Measurements from ENCODE around the gene ZNF248.

Gene ZNF248

GRCh38 chr10:37819797-37820196, 37.6 kb downstream of the ZNF248 start:
- DNase-seq: no peak

GRCh38 chr10:37816290-37816689, 41.1 kb downstream of the ZNF248 start:
- no peak for DNase-seq

DNA sequence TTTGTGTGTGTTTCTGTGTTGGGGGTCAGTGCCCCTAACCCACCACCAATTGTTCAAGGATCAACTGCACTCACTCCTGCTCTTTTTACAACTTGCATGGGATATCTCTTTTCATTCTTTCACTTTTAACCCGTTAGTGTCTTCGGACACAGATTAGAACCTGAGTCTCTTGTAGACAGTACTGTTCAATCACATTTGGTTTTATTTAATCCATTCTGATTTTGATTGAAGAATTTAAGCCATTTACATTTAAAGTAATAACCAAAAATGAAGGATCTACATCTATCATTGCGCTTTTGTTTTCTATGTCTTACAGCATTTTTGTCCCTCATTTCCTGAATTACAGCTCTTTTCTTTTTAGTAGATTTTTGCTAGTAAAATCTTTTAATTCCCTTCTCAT, 43.6 kb downstream of the ZNF248 start:
- no peak for DNase-seq

- no peak for DNase-seq
Measured at GRCh38 chr10:37812290-37812689, 45.1 kb downstream of the ZNF248 start.

DNA sequence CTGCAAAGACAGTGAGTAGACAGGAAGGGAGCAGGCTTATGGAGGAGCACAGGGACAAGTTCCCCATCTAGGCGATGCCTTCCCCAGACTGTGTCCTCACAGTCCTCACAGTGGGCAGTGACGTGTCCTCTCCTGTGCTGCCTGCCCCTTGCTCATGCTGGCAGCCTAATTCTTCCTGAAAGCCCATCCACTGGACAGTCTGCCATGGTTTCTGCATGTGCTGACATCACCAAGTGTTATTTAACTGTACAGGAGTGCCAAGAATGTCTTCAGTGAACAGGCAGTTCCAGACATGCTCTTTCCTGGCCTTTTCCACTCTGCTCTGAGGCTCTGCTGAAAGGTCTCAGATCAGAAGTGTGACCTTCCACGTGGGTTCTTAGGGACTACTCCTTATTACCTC, 54.1 kb downstream of the ZNF248 start:
- DNase-seq: no peak

- DNase-seq: no peak
Measured at GRCh38 chr10:37801557-37801956, 55.9 kb downstream of the ZNF248 start.

GRCh38 chr10:37794305-37794976, 63.0 kb downstream of the ZNF248 start:
- DNase-seq: no peak

DNA sequence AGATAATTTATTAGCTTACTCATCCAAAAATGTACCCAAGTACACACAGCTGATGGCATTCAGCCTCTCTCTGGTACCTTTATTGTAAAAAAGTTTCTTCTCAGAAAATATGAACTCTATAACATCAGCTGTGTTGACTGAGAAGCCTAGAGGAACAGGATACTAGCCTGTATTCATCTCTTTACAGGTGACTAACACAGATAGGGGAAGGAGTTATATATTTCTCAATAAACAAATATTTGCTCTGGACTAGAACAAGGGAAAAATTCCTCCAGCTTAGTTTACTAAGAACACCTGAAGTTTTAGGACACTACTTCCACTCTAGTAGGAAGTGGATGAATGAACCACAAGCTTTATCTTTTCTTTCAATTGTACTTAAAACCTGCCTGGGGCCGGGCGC, 67.8 kb downstream of the ZNF248 start:
- no peak for DNase-seq

GRCh38 chr10:37784678-37785077, 72.7 kb downstream of the ZNF248 start:
- DNase-seq: no peak

DNA sequence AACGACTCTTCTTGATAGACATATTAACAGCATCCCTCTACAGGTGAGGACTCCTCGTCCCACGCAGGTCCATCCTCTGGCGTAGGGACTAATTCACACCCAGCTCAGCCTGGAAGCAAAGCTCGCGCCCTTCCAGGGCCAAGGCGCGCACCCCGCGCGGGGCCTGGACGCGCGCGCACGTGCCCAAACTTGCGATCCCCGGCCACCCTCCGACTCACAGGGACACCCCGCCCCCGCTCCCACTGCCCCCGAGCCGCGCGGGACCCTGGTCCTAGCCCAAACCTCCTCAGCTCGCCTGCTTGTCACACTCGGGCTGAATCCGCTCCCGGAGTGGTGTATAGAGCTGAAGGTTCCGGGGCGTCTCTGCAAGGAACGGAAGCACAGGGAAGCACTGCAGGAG, 76.9 kb downstream of the ZNF248 start:
- no peak for DNase-seq

GRCh38 chr10:37777056-37777455, 80.4 kb downstream of the ZNF248 start:
- no peak for DNase-seq

- DNase-seq: no peak
Measured at GRCh38 chr10:37775612-37776011, 81.8 kb downstream of the ZNF248 start.

DNA sequence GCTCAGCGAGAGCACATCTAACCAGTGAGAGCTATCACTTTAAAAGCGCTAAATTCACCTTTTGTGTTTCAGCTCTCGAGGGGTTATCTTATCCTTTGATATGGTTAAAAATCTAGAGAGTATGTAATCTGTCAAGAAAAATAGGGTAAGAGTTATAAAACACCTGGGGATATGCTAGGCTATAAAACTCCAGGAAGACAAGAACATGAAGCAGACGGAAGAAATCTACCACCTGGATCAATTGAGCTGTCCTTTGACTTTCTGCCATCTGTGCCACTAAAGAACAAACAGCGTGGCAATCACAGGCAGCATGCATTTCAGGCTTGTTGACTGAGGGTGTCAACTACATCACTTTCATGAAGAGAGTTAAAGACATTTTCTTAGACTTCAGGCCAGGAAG, 83.1 kb downstream of the ZNF248 start:
- DNase-seq: no peak

DNA sequence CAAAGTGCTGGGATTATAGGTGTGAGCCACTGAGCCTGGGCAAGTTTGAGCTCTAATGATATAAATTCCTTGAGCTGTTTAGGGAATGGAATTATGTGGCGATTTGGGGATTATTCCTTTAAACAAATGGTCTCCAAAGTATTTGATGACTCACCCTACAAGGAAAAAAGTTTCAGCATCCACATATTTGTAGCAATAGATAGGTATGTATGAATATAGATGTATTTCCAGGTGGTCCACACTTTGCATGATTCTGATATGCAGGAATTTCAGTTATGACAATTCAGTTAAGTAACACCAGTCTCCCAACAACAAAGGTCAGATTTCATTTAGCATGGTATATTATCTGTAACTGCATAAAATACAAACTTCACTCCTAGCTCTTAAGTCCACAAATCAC, 92.2 kb downstream of the ZNF248 start:
- DNase-seq: no peak

GRCh38 chr10:37763132-37763531, 94.3 kb downstream of the ZNF248 start:
- DNase-seq: no peak

DNA sequence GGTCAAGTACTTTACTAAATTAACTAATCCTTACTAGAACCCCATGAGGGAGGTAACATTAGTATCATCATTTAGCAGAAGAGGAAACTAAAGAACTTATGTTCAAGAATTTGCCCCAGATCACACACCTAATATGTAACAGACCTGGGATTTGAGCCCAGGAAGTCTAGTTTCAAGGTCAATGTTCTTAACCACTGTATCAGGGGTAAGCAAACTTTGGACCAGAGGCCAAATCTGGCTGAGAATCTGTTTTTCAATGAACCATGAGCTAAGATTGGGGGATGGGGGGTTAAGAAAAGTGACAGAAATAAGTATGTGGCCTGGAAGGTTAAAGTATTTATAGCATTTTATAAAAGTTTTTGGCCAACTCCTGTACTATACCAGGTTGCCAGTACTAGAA, 95.1 kb downstream of the ZNF248 start:
- no peak for DNase-seq

- no peak for DNase-seq
Measured at GRCh38 chr10:37760817-37761216, 96.6 kb downstream of the ZNF248 start.

DNA sequence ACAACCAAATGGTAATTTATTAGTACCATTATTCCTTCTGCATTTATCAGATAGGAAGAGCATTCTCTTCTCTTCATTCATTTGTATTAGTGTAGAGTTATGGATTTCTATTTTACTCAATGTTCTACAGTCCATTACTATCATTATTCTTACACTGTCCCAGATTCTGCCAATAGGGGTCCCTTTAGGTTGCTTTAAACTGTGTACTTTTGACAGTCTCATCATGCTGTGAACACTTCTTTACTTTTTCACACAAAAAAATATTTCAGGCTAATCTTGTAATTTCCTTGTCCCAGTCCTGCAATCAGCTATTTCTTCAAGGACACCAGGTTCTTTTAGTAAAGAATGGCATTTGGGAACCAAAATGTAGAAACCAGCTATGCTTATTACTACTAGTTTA, 99.3 kb downstream of the ZNF248 start:
- DNase-seq: no peak

- DNase-seq: peak; percentile 19
Measured at GRCh38 chr10:37754538-37755323, 102.7 kb downstream of the ZNF248 start.

- no peak for DNase-seq
Measured at GRCh38 chr10:37752334-37752875, 105.0 kb downstream of the ZNF248 start.

GRCh38 chr10:37748170-37748569, 109.2 kb downstream of the ZNF248 start:
- DNase-seq: no peak

GRCh38 chr10:37747081-37747480, 110.3 kb downstream of the ZNF248 start:
- no peak for DNase-seq

DNA sequence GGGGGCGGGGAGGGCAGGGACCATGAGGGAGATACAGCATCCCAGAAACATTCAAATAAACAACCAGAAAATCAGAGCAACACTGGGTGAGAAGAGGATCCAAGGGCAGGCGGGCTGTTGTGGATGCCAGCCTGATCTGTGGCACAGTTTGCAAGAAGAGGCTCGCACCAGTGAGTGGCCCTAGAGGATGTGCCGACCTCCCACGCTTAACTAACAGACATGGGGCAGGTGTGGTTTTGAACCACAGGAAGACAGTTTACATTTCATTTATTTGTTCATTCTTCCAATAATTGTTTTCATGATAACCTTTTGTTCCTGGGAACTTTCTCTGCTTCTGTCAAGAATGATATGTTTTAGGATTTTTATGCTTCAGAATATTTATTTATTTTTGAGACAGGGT, 115.6 kb downstream of the ZNF248 start:
- no peak for DNase-seq

GRCh38 chr10:37739181-37739580, 118.2 kb downstream of the ZNF248 start:
- DNase-seq: no peak

All from MV-4-11 (cell line).